WTC11 (cell line): ENCODE results near the gene PLP2.

Source experiments
- CBFB ChIP-seq: sonication (generic); formaldehyde crosslinking; IDR thresholded peaks from 2 replicates; pipeline ENCODE4 v1.8.1; 2022; ENCODE audit warnings: mild to moderate bottlenecking, low read depth, missing genetic modification reagents
- FOXJ3 ChIP-seq: sonication (generic); formaldehyde crosslinking; IDR thresholded peaks from 2 replicates; pipeline ENCODE4 v1.9.0; 2021; ENCODE audit warnings: missing genetic modification reagents, mild to moderate bottlenecking, borderline replicate concordance
- GABPB1 ChIP-seq: sonication (generic); formaldehyde crosslinking; IDR thresholded peaks from 2 replicates; pipeline ENCODE4 v1.8.1; 2023; ENCODE audit warnings: mild to moderate bottlenecking, missing genetic modification reagents
- HMGXB4 ChIP-seq: sonication (generic); formaldehyde crosslinking; IDR thresholded peaks from 2 replicates; pipeline ENCODE4 v1.8.1; 2023; ENCODE audit warnings: mild to moderate bottlenecking, moderate library complexity, missing genetic modification reagents
- ZNF512 ChIP-seq: sonication (generic); formaldehyde crosslinking; IDR thresholded peaks from 2 replicates; pipeline ENCODE4 v1.8.1; 2022; ENCODE audit warnings: missing genetic modification reagents, borderline replicate concordance
- TF ChIP-seq, protein P1 (sequence below): fragments of 200-600 bp; IDR thresholded peaks from 2 replicates; pipeline ENCODE4 v1.8.0; 2022; ENCODE audit warnings: antibody characterized with exemption
- TF ChIP-seq, protein P2 (sequence below): sonication (generic); formaldehyde crosslinking; IDR thresholded peaks from 2 replicates; pipeline ENCODE4 v1.8.0; 2022; ENCODE audit warnings: mild to moderate bottlenecking, missing genetic modification reagents

- TF ChIP-seq, protein P1, sequence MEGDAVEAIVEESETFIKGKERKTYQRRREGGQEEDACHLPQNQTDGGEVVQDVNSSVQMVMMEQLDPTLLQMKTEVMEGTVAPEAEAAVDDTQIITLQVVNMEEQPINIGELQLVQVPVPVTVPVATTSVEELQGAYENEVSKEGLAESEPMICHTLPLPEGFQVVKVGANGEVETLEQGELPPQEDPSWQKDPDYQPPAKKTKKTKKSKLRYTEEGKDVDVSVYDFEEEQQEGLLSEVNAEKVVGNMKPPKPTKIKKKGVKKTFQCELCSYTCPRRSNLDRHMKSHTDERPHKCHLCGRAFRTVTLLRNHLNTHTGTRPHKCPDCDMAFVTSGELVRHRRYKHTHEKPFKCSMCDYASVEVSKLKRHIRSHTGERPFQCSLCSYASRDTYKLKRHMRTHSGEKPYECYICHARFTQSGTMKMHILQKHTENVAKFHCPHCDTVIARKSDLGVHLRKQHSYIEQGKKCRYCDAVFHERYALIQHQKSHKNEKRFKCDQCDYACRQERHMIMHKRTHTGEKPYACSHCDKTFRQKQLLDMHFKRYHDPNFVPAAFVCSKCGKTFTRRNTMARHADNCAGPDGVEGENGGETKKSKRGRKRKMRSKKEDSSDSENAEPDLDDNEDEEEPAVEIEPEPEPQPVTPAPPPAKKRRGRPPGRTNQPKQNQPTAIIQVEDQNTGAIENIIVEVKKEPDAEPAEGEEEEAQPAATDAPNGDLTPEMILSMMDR = no peak
- TF ChIP-seq, protein P2, sequence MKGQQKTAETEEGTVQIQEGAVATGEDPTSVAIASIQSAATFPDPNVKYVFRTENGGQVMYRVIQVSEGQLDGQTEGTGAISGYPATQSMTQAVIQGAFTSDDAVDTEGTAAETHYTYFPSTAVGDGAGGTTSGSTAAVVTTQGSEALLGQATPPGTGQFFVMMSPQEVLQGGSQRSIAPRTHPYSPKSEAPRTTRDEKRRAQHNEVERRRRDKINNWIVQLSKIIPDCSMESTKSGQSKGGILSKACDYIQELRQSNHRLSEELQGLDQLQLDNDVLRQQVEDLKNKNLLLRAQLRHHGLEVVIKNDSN (CRISPR knock-in tag) = no peak
- TF ChIP-seq ZNF512 = no peak
- no peak for TF ChIP-seq CBFB (CRISPR knock-in tag)
- no peak for TF ChIP-seq FOXJ3 (CRISPR knock-in tag)
- no peak for TF ChIP-seq HMGXB4
- TF ChIP-seq GABPB1 = no peak
Measured at GRCh38 chrX:49139713-49140112, 32.0 kb upstream of the PLP2 start.
